Panc1 (cell line): Measurements from ENCODE around the gene GRK7. TPM values are rescaled to one million over a fixed set of nuclear protein-coding genes. Genes with fewer than 3 reads are reported as not detected.

Experiments
- ATAC-seq: fragments of 200-7000 bp; cut with Tn5 transposase; 2 replicates; pipeline ENCODE4 v1.9.1; 2020; ENCODE audit warnings: mild to moderate bottlenecking, moderate library complexity
- BruUV-seq: library from RNA; stranded (reverse); fragments of 400-500 nt; replicated peaks from 2 replicates; lab custom pipeline; 2021; lab: Mats Ljungman, UMichigan
- CTCF ChIA-PET: fragments of 300-600 bp; sonication (Branson Sonifier 250); formaldehyde crosslinking; loops from one replicate; lab custom pipeline; 2022; ENCODE audit warnings: antibody characterized with exemption; lab: Charles Lee
- POLR2A ChIA-PET: fragments of 300-600 bp; sonication (Branson Sonifier 250); formaldehyde crosslinking; loops from one replicate; lab custom pipeline; 2022; ENCODE audit warnings: antibody characterized with exemption; lab: Charles Lee
- DNase-seq: peaks from one replicate; pipeline ENCODE4 v3.0.0-alpha.2; 2010; ENCODE audit warnings: low read depth, low spot score
- H3K27ac ChIP-seq: 2 replicates; pipeline ENCODE4 v1.5.1; 2011; ENCODE audit warnings: mild to moderate bottlenecking, low read length, inconsistent platforms
- H3K27me3 ChIP-seq: fragments of 200-500 bp; sonication (Bioruptor generic); 2 replicates; pipeline ENCODE4 v1.6.0; 2014; ENCODE audit warnings: low read length, inconsistent platforms; ENCODE audit not compliant: control insufficient read depth, insufficient read depth
- H3K36me3 ChIP-seq: fragments of 200-500 bp; sonication (Bioruptor generic); 2 replicates; pipeline ENCODE4 v1.5.1; 2014; ENCODE audit warnings: inconsistent platforms, mild to moderate bottlenecking, low read length, moderate library complexity; ENCODE audit not compliant: control insufficient read depth, insufficient read depth
- H3K4me1 ChIP-seq: 2 replicates; pipeline ENCODE4 v1.5.1; 2011; ENCODE audit warnings: inconsistent platforms, mild to moderate bottlenecking, low read length, moderate library complexity; ENCODE audit not compliant: control insufficient read depth, insufficient read depth
- H3K4me3 ChIP-seq, 2 experiments: 2 replicates each; pipeline ENCODE4 v1.5.1; 2011 to 2012; ENCODE audit warnings: low read depth in 2 of 2, low read length in 2 of 2, mild to moderate bottlenecking in 2 of 2, inconsistent platforms in 1 of 2, moderate library complexity in 1 of 2
- H3K9me3 ChIP-seq: fragments of 200-500 bp; sonication (Bioruptor generic); 2 replicates; pipeline ENCODE4 v1.5.1; 2014; ENCODE audit warnings: low read depth, mild to moderate bottlenecking, inconsistent platforms, low read length, moderate library complexity; ENCODE audit not compliant: control insufficient read depth, insufficient read depth
- POLR2AphosphoS5 ChIP-seq: IDR thresholded peaks from 2 replicates; pipeline ENCODE4 v1.6.1; 2012; ENCODE audit warnings: mild to moderate bottlenecking, low read depth, low read length, moderate library complexity
- SIN3A ChIP-seq: IDR thresholded peaks from 2 replicates; pipeline ENCODE4 v1.6.1; 2012; ENCODE audit warnings: low read depth, mild to moderate bottlenecking, low read length, moderate library complexity, borderline replicate concordance; ENCODE audit not compliant: insufficient read depth
- TCF7L2 ChIP-seq: IDR thresholded peaks from 2 replicates; pipeline ENCODE4 v1.6.1; 2011; ENCODE audit warnings: mild to moderate bottlenecking, low read depth, low read length, inconsistent platforms
- in situ Hi-C: cut with HindIII; loops from 2 replicates; pipeline ENCODE4 v1.10.0; 2016; ENCODE audit warnings: low sequenced_read_pairs, low pct_unique_long_range_greater_than_20kb
- intact Hi-C: fragments of 100-400 bp; cut with micrococcal nuclease; formaldehyde crosslinking; loops from one replicate; pipeline ENCODE4 v1.10.0; 2022; ENCODE audit not compliant: unreplicated experiment
- total RNA-seq: library from RNA; stranded (reverse); gene quantifications from one replicate; pipeline ENCODE4 v1.2.1, GENCODE V29; 2021; ENCODE audit not compliant: unreplicated experiment
- TF ChIP-seq, protein P1 (sequence below), 2 experiments: IDR thresholded peaks; 2 replicates each; pipeline ENCODE4 v1.6.1; 2011 to 2012; ENCODE audit warnings: low read depth in 2 of 2, control low read depth in 1 of 2, low read length in 1 of 2, mild to moderate bottlenecking in 1 of 2, moderate library complexity in 1 of 2; ENCODE audit not compliant: insufficient read depth in 1 of 2
- TF ChIP-seq, protein P2 (sequence below): fragments of 450-650 bp; IDR thresholded peaks from 2 replicates; pipeline ENCODE4 v1.5.1; 2017; ENCODE audit warnings: mild to moderate bottlenecking

Gene GRK7
- total RNA-seq, 1 experiment from 2014 or later: 0.10 TPM

DNA sequence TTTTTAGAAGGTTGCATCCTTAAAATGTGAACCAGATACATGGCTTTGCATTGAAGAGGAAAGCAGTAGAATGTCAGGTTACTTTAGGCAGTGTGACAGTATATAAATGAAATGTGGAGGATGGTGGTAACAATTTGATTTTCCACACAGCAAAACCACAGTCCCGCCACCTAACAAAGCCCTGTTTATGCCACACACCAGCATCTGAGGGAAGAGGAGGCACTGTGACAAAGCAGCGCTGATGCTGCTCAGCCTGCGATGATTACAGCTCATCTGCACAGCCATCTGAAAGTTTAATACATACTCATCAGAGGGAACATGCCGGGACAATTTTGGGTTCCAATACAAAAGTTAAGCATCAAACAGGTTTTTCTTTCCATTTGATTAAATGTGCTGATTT is 16.2 kb upstream of the GRK7 start:
- Histone ChIP-seq H3K36me3 (peaks cover 21% of the 10 kb centered on the region), H3K27me3 (no peaks in the 10 kb centered on the region), H3K4me3 (no peak overlapping the region), H3K4me1 (peaks cover 3% of the 10 kb centered on the region; the same call in 1 of the 2 replicates), H3K9me3 (no peaks in the 10 kb centered on the region), H3K27ac (no peak overlapping the region)
- CTCF ChIA-PET: interaction anchor here (0.7 kb wide), 1 partner anchor 166 kb away, joined by 4 read pairs; no protein-coding TSS in a partner anchor
- TF ChIP-seq TCF7L2: no peak
- TF ChIP-seq, protein P1, sequence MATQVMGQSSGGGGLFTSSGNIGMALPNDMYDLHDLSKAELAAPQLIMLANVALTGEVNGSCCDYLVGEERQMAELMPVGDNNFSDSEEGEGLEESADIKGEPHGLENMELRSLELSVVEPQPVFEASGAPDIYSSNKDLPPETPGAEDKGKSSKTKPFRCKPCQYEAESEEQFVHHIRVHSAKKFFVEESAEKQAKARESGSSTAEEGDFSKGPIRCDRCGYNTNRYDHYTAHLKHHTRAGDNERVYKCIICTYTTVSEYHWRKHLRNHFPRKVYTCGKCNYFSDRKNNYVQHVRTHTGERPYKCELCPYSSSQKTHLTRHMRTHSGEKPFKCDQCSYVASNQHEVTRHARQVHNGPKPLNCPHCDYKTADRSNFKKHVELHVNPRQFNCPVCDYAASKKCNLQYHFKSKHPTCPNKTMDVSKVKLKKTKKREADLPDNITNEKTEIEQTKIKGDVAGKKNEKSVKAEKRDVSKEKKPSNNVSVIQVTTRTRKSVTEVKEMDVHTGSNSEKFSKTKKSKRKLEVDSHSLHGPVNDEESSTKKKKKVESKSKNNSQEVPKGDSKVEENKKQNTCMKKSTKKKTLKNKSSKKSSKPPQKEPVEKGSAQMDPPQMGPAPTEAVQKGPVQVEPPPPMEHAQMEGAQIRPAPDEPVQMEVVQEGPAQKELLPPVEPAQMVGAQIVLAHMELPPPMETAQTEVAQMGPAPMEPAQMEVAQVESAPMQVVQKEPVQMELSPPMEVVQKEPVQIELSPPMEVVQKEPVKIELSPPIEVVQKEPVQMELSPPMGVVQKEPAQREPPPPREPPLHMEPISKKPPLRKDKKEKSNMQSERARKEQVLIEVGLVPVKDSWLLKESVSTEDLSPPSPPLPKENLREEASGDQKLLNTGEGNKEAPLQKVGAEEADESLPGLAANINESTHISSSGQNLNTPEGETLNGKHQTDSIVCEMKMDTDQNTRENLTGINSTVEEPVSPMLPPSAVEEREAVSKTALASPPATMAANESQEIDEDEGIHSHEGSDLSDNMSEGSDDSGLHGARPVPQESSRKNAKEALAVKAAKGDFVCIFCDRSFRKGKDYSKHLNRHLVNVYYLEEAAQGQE (IDR thresholded peaks at IDR 0.05; ENCODE audit: insufficient read depth in 1 of 2, low read depth in 2 of 2, low read length in 1 of 2): no peak
- TF ChIP-seq, protein P2, sequence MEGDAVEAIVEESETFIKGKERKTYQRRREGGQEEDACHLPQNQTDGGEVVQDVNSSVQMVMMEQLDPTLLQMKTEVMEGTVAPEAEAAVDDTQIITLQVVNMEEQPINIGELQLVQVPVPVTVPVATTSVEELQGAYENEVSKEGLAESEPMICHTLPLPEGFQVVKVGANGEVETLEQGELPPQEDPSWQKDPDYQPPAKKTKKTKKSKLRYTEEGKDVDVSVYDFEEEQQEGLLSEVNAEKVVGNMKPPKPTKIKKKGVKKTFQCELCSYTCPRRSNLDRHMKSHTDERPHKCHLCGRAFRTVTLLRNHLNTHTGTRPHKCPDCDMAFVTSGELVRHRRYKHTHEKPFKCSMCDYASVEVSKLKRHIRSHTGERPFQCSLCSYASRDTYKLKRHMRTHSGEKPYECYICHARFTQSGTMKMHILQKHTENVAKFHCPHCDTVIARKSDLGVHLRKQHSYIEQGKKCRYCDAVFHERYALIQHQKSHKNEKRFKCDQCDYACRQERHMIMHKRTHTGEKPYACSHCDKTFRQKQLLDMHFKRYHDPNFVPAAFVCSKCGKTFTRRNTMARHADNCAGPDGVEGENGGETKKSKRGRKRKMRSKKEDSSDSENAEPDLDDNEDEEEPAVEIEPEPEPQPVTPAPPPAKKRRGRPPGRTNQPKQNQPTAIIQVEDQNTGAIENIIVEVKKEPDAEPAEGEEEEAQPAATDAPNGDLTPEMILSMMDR: no peak
- TF ChIP-seq SIN3A: no peak
- no peak for TF ChIP-seq POLR2AphosphoS5
- POLR2A ChIA-PET: no interaction called here
- no peak for ATAC-seq
- no peak for DNase-seq
- no TSS peak for BruUV-seq
- intact Hi-C loops (no loop called here), in situ Hi-C loops (no loop called here)

DNA sequence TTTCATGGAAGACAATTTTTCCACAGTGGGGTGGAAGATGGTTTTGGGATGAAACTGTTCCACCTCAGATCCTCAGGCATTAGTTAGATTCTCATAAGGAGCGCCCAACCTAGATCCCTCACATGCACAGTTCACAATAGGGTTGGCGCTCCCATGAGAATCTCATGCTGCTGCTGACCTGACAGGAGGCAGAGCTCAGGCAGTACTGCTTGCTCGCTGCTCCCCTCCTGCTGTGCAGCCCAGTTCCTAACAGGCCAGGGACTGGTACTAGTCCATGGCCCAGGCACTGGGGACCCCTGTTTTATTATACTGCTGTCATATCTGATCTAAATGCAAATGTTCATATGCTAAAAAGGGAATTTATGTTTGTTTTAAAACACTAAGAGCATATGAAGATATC is 9.8 kb upstream of the GRK7 start:
- Histone ChIP-seq H3K27ac (no peak overlapping the region), H3K27me3 (no peaks in the 10 kb centered on the region), H3K4me3 (no peak overlapping the region), H3K4me1 (no peaks in the 10 kb centered on the region), H3K36me3 (no peaks in the 10 kb centered on the region), H3K9me3 (no peaks in the 10 kb centered on the region)
- in situ Hi-C loops (no loop called here), intact Hi-C loops (no loop called here)
- no peak for DNase-seq
- TF ChIP-seq TCF7L2: no peak
- TF ChIP-seq SIN3A: no peak
- TF ChIP-seq POLR2AphosphoS5: no peak
- TF ChIP-seq, protein P1 (IDR thresholded peaks at IDR 0.05; ENCODE audit: insufficient read depth in 1 of 2, low read depth in 2 of 2, low read length in 1 of 2): no peak
- TF ChIP-seq, protein P2: no peak
- BruUV-seq: no TSS peak
- CTCF ChIA-PET: no interaction called here
- ATAC-seq: no peak; the same call in 1 of the 2 replicates
- POLR2A ChIA-PET: no interaction called here
